Measurements from ENCODE around the gene PVALEF.

GRCh38 chr17:81120695-81121621, 44.3 kb upstream of the PVALEF start:
- TF ChIP-seq CTCF (conservative IDR thresholded peaks at IDR 0.05 in 1 of 2, IDR thresholded peaks at IDR 0.05 in 1 of 2; ENCODE audit: low read depth in 1 of 2, low read length in 2 of 2) (no peak), EZH2 (IDR thresholded peaks at IDR 0.05; ENCODE audit: low read length, missing control alignments) (no peak)
